ENCODE measurements around the gene ANKS1A. TPM values are rescaled to one million over a fixed set of nuclear protein-coding genes. Genes with fewer than 3 reads are reported as not detected.

The ANKS1A gene
- total RNA-seq, 2 experiments from 2014 or later: 6.4 to 6.9 TPM

DNA sequence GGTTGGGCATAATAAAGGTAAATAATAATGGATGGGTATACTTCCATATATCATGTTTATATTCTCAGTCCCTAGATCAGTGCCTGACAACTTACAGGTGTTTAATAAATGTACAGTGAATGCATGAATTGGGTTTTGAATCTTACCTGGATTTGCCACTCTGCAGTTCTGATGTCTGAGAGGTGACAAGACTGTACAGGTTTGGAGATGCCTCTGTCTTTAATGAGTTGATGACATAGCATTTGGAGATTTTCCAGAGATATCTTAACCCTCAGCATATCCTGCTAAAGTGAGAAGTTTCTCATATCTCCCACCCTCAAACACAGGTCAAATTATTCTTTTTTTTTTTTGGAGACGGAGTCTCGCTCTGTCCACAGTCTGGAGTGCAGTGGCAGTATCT is 2.2 kb downstream of the ANKS1A start:
- H3K27ac Mint-ChIP-seq: peak overlapping the region; percentile 97

DNA sequence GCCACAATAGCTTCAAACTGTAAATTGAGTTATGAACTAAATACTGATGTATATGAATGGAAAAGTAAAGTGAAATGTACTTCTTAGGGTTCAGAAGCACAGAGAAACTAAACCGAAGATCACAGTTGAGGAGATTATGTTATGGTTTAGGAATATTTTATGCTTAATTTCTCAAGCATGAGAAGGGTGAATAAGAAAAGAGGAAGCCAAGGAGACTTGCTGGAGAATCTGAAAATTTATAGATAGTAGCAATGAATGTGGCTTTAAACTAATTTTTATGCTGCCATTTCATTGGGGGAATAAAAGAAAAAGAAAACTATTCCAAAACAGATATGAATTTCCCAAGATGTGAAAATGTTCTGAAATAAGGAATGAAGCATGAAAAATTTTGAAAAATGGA is 5.6 kb downstream of the ANKS1A start:
- DNase-seq: no peak
- Mint-ChIP-seq H3K27ac (no peak overlapping the region), H3K27me3 (no peaks in the 10 kb centered on the region), H3K4me1 (ENCODE audit: low read depth) (peaks cover 25% of the 10 kb centered on the region), H3K9me3 (no peaks in the 10 kb centered on the region), H3K36me3 (ENCODE audit: low read depth) (peaks cover 4% of the 10 kb centered on the region), H3K4me3 (no peak overlapping the region)
- Histone ChIP-seq H3K36me3 (ENCODE audit: insufficient read depth, low read length) (no peaks in the 10 kb centered on the region), H3K27me3 (ENCODE audit: control insufficient read depth in 1 of 2, insufficient read depth in 2 of 2, low read length in 2 of 2) (no peaks in the 10 kb centered on the region), H3K4me3 (ENCODE audit: low read length) (no peak overlapping the region), H3K27ac (ENCODE audit: low read depth in 1 of 2, low read length in 2 of 2) (no peak overlapping the region), H3K9me3 (ENCODE audit: control insufficient read depth in 1 of 2, insufficient read depth in 1 of 2, low read length in 2 of 2) (no peaks in the 10 kb centered on the region), H3K4me1 (ENCODE audit: insufficient read depth, low read length) (peaks cover 12% of the 10 kb centered on the region)
- POLR2A ChIA-PET: interaction anchor here (0.8 kb wide), 1 partner anchor 103 kb away, joined by 3 read pairs; no protein-coding TSS in a partner anchor
- CTCF ChIA-PET: no interaction called here
- TF ChIP-seq, protein P1, sequence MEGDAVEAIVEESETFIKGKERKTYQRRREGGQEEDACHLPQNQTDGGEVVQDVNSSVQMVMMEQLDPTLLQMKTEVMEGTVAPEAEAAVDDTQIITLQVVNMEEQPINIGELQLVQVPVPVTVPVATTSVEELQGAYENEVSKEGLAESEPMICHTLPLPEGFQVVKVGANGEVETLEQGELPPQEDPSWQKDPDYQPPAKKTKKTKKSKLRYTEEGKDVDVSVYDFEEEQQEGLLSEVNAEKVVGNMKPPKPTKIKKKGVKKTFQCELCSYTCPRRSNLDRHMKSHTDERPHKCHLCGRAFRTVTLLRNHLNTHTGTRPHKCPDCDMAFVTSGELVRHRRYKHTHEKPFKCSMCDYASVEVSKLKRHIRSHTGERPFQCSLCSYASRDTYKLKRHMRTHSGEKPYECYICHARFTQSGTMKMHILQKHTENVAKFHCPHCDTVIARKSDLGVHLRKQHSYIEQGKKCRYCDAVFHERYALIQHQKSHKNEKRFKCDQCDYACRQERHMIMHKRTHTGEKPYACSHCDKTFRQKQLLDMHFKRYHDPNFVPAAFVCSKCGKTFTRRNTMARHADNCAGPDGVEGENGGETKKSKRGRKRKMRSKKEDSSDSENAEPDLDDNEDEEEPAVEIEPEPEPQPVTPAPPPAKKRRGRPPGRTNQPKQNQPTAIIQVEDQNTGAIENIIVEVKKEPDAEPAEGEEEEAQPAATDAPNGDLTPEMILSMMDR (IDR thresholded peaks at IDR 0.05): no peak
- intact Hi-C loops (cut with DNase I, micrococcal nuclease): no loop called here
- no peak for ATAC-seq (ENCODE audit: poor library complexity)

More for the DNA sequence above, 2.2 kb downstream of the ANKS1A start:
- no peaks in the 10 kb centered on the region for H3K27me3 ChIP-seq (ENCODE audit: control insufficient read depth in 1 of 2, insufficient read depth in 2 of 2, low read length in 2 of 2)
- H3K27me3 Mint-ChIP-seq: no peaks in the 10 kb centered on the region
- DNase-seq: no peak
- no peaks in the 10 kb centered on the region for H3K36me3 ChIP-seq (ENCODE audit: insufficient read depth, low read length)
- peaks cover 29% of the 10 kb centered on the region for H3K36me3 Mint-ChIP-seq (ENCODE audit: low read depth)
- no peak for ATAC-seq (ENCODE audit: poor library complexity)
- H3K4me1 Mint-ChIP-seq (ENCODE audit: low read depth): peaks cover 45% of the 10 kb centered on the region
- no peak overlapping the region for H3K4me3 ChIP-seq (ENCODE audit: low read length)
- no peak overlapping the region for H3K27ac ChIP-seq (ENCODE audit: low read depth in 1 of 2, low read length in 2 of 2)
- TF ChIP-seq, protein P1 (IDR thresholded peaks at IDR 0.05): no peak
- H3K4me3 Mint-ChIP-seq: peak overlapping the region; percentile 84
- H3K9me3 Mint-ChIP-seq: no peaks in the 10 kb centered on the region
- CTCF ChIA-PET: no interaction called here
- H3K9me3 ChIP-seq (ENCODE audit: control insufficient read depth in 1 of 2, insufficient read depth in 1 of 2, low read length in 2 of 2): no peaks in the 10 kb centered on the region
- intact Hi-C loops (cut with DNase I, micrococcal nuclease): no loop called here
- peaks cover 29% of the 10 kb centered on the region for H3K4me1 ChIP-seq (ENCODE audit: insufficient read depth, low read length)
- POLR2A ChIA-PET: interaction anchor here (1.0 kb wide), 1 partner anchor 100 kb away, joined by 3 read pairs; the partner anchor contains the start of gene BLTP3A

DNA sequence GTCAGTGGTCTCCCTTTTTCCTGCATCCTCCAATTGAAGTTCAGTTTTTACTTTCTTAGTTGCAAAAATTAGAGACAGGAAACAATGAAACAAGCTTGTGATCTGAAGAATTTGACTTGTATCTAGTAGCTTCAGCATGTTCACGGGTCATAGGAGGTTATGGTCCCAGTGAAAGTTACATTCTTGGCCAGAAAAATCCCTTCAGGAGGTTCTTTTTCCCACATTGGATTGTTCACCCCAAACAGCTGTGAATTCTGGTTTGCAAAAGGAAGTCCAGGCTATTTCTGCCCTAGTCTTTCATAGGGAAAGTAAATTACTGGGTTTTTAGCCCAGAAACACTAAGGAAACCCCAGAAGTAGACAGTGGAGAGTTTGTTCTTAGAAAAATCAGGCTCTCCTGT is 8.1 kb downstream of the ANKS1A start:
- Mint-ChIP-seq H3K4me1 (ENCODE audit: low read depth) (peaks cover 4% of the 10 kb centered on the region), H3K9me3 (no peaks in the 10 kb centered on the region), H3K27ac (no peak overlapping the region), H3K4me3 (no peak overlapping the region), H3K27me3 (no peaks in the 10 kb centered on the region), H3K36me3 (ENCODE audit: low read depth) (no peaks in the 10 kb centered on the region)
- Histone ChIP-seq H3K4me3 (ENCODE audit: low read length) (no peak overlapping the region), H3K27ac (ENCODE audit: low read depth in 1 of 2, low read length in 2 of 2) (no peak overlapping the region), H3K9me3 (ENCODE audit: control insufficient read depth in 1 of 2, insufficient read depth in 1 of 2, low read length in 2 of 2) (no peaks in the 10 kb centered on the region), H3K27me3 (ENCODE audit: control insufficient read depth in 1 of 2, insufficient read depth in 2 of 2, low read length in 2 of 2) (no peaks in the 10 kb centered on the region), H3K4me1 (ENCODE audit: insufficient read depth, low read length) (no peaks in the 10 kb centered on the region), H3K36me3 (ENCODE audit: insufficient read depth, low read length) (no peaks in the 10 kb centered on the region)
- TF ChIP-seq, protein P1 (IDR thresholded peaks at IDR 0.05): no peak
- ATAC-seq (ENCODE audit: poor library complexity) (no peak), DNase-seq (no peak)
- intact Hi-C loops (cut with DNase I, micrococcal nuclease): no loop called here
- CTCF ChIA-PET: no interaction called here
- POLR2A ChIA-PET: interaction anchor here (0.6 kb wide), 1 partner anchor 19 kb away, joined by 3 read pairs; no protein-coding TSS in a partner anchor
